Activated CD4-positive, alpha-beta T cell treated with anti-CD3 and anti-CD28 coated beads, Interleukin-2, amount 10 ng/mL, durations not matched to agents 7 days and 5 days (primary cell): ENCODE measurements around the gene DIDO1. TPM values are rescaled to one million over a fixed set of nuclear protein-coding genes. Genes with fewer than 3 reads are reported as not detected.
"Not testable (repeated sequence)": the region's sequence is repeated elsewhere in the genome, so short reads cannot be mapped to it uniquely, and the experiment has no call there.

Experiments used
- CTCF ChIA-PET: fragments of 350-600 bp; sonication (Branson Sonifier 250); formaldehyde crosslinking; loops from one replicate; lab custom pipeline; 2021; ENCODE audit warnings: antibody characterized with exemption; lab: Charles Lee
- POLR2A ChIA-PET: fragments of 350-600 bp; sonication (Branson Sonifier 250); formaldehyde crosslinking; loops from one replicate; lab custom pipeline; 2021; ENCODE audit warnings: antibody characterized with exemption; lab: Charles Lee
- DNase-seq: peaks from one replicate; pipeline ENCODE4 v3.0.0-alpha.2; 2020
- H3K27ac Mint-ChIP-seq: one replicate; pipeline ENCODE4 v1.8.0; 2021; ENCODE audit warnings: mild to moderate bottlenecking, moderate library complexity, mixed read lengths
- H3K27me3 Mint-ChIP-seq: one replicate; pipeline ENCODE4 v1.8.0; 2021; ENCODE audit warnings: mixed read lengths
- H3K36me3 Mint-ChIP-seq: one replicate; pipeline ENCODE4 v1.8.0; 2021; ENCODE audit warnings: low read depth, mixed read lengths
- H3K4me1 Mint-ChIP-seq: one replicate; pipeline ENCODE4 v1.8.0; 2021; ENCODE audit warnings: mixed read lengths
- H3K4me3 Mint-ChIP-seq: one replicate; pipeline ENCODE4 v1.8.0; 2021; ENCODE audit warnings: mild to moderate bottlenecking, moderate library complexity, mixed read lengths
- H3K9me3 Mint-ChIP-seq: one replicate; pipeline ENCODE4 v1.8.0; 2021; ENCODE audit warnings: mixed read lengths
- total RNA-seq, 2 experiments: library from RNA; stranded (reverse); gene quantifications; one replicate each; pipeline ENCODE4 v1.2.3, GENCODE V29; 2021

DIDO1 gene
- total RNA-seq, 2 experiments from 2014 or later: 78.3 to 79.4 TPM

- peaks cover 64% of the 10 kb centered on the region for H3K4me1 Mint-ChIP-seq
- peak overlapping the region; percentile 92 for H3K27ac Mint-ChIP-seq
- DNase-seq: no peak
- ChIA-PET POLR2A (interaction anchor here (1.1 kb wide), 1 partner anchor 11 kb away, joined by 4 read pairs; the partner anchor contains the start of gene GID8), CTCF (interaction anchor here (0.6 to 4.2 kb wide), 7 partner anchors 8 to 666 kb away, joined by 3 to 26 read pairs (median 4); no protein-coding TSS in a partner anchor)
- peak overlapping the region; percentile 94 for H3K4me3 Mint-ChIP-seq
- H3K36me3 Mint-ChIP-seq: peaks cover 14% of the 10 kb centered on the region
- H3K9me3 Mint-ChIP-seq: no peaks in the 10 kb centered on the region
- H3K27me3 Mint-ChIP-seq: no peaks in the 10 kb centered on the region
These were observed 912 bp upstream of the DIDO1 start for GRCh38 chr20:62927128-62927705.

GRCh38 chr20:62925420-62926228 is 681 bp downstream of the DIDO1 start:
- Mint-ChIP-seq H3K9me3 (no peaks in the 10 kb centered on the region), H3K4me1 (peaks cover 70% of the 10 kb centered on the region), H3K27me3 (no peaks in the 10 kb centered on the region)

DNA sequence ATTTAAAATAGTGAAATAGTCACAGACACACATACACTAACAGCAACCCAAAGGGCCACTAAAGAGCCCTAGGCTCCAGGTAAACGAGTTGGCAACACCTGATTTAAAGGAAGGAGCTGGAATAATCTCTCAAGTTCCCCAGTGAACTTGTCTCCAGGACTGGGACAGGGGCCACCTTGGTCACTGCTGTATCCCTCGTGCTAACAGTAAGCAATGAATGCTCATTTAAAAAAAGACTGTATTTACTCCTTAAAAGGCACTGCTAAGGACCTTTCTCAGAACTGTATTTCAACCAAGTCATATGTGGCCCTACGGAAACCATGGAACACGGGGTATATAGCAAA is 1.3 kb downstream of the DIDO1 start:
- DNase-seq: no peak
- H3K4me1 Mint-ChIP-seq: peaks cover 70% of the 10 kb centered on the region

More at GRCh38 chr20:62925420-62926228, 681 bp downstream of the DIDO1 start:
- peak; percentile 49 for DNase-seq
- H3K27ac Mint-ChIP-seq: peak overlapping the region; percentile 85
- ChIA-PET CTCF (interaction anchor here (1.5 to 4.2 kb wide), 3 partner anchors 10 to 20 kb away, joined by 3 to 26 read pairs (median 4); partner anchors contain the start of gene GID8), POLR2A (interaction anchor here (0.5 to 0.6 kb wide), 2 partner anchors 9 to 11 kb away, joined by 3 read pairs; no protein-coding TSS in a partner anchor)
- peaks cover 14% of the 10 kb centered on the region for H3K36me3 Mint-ChIP-seq
- peak overlapping the region; percentile 82 for H3K4me3 Mint-ChIP-seq

GRCh38 chr20:62924442-62925075 is 1.7 kb downstream of the DIDO1 start:
- CTCF ChIA-PET: interaction anchor here (1.0 to 4.2 kb wide), 4 partner anchors 8 to 25 kb away, joined by 3 to 26 read pairs (median 3); no protein-coding TSS in a partner anchor

More for the DNA sequence above, 1.3 kb downstream of the DIDO1 start:
- Mint-ChIP-seq H3K4me3 (peak overlapping the region; percentile 82), H3K27ac (peak overlapping the region; percentile 85), H3K36me3 (peaks cover 14% of the 10 kb centered on the region), H3K27me3 (no peaks in the 10 kb centered on the region), H3K9me3 (no peaks in the 10 kb centered on the region)
- ChIA-PET CTCF (interaction anchor here (1.0 to 4.2 kb wide), 5 partner anchors 9 to 25 kb away, joined by 3 to 26 read pairs (median 3); partner anchors contain the start of gene GID8), POLR2A (interaction anchor here (0.5 kb wide), 1 partner anchor 9 kb away, joined by 3 read pairs; no protein-coding TSS in a partner anchor)

GRCh38 chr20:62923669-62924441 is 2.5 kb downstream of the DIDO1 start:
- peak overlapping the region; percentile 82 for H3K4me3 Mint-ChIP-seq
- H3K4me1 Mint-ChIP-seq: peaks cover 74% of the 10 kb centered on the region
- peak overlapping the region; percentile 85 for H3K27ac Mint-ChIP-seq
- H3K9me3 Mint-ChIP-seq: no peaks in the 10 kb centered on the region
- peaks cover 17% of the 10 kb centered on the region for H3K36me3 Mint-ChIP-seq
- CTCF ChIA-PET: interaction anchor here (1.0 to 4.2 kb wide), 4 partner anchors 8 to 26 kb away, joined by 3 to 26 read pairs (median 3); no protein-coding TSS in a partner anchor
- no peaks in the 10 kb centered on the region for H3K27me3 Mint-ChIP-seq
- POLR2A ChIA-PET: no interaction called here
- no peak for DNase-seq

More at GRCh38 chr20:62924442-62925075, 1.7 kb downstream of the DIDO1 start:
- H3K4me1 Mint-ChIP-seq: peaks cover 70% of the 10 kb centered on the region
- no peaks in the 10 kb centered on the region for H3K9me3 Mint-ChIP-seq
- H3K4me3 Mint-ChIP-seq: peak overlapping the region; percentile 82
- DNase-seq: peak; percentile 35
- H3K27ac Mint-ChIP-seq: peak overlapping the region; percentile 85
- POLR2A ChIA-PET: no interaction called here
- peaks cover 17% of the 10 kb centered on the region for H3K36me3 Mint-ChIP-seq
- H3K27me3 Mint-ChIP-seq: no peaks in the 10 kb centered on the region

DNA sequence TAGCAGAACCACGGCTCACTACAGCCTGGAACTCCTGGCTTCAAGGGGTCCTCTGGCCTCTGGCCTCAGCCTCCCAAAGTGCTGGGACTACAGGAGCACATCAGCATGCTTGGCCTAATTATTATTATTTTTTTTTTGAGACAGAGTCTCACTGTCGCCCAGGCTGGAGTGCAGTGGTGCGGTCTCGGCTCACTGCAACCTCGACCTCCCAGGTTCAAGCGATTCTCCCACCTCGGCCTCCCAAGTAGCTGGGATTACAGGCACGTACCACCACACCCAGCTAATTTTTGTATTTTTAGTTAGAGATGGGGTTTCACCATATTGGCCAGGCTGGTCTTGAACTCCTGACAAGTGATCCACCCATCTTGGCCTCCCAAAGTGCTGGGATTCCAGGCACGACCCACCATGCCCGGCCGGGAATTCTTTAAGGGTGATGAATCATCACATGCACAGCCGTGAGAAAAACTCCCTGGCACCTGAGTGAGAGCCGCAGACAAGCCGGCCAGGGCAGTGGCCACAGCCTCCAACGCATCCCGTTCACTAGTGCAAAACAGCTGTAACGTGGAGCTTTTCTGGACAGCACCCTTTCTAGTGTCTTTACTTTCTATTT is 3.1 kb downstream of the DIDO1 start:
- peak overlapping the region; percentile 93 for H3K27ac Mint-ChIP-seq
- H3K4me1 Mint-ChIP-seq: peaks cover 76% of the 10 kb centered on the region
- not testable (repeated sequence) for H3K9me3 Mint-ChIP-seq, DNase-seq, H3K27me3 Mint-ChIP-seq
- POLR2A ChIA-PET: interaction anchor here (1.5 kb wide), 1 partner anchor 12 kb away, joined by 4 read pairs; no protein-coding TSS in a partner anchor
- peaks cover 17% of the 10 kb centered on the region for H3K36me3 Mint-ChIP-seq
- peak overlapping the region; percentile 82 for H3K4me3 Mint-ChIP-seq
- CTCF ChIA-PET: interaction anchor here (1.3 kb wide), 1 partner anchor 16 kb away, joined by 3 read pairs; no protein-coding TSS in a partner anchor

GRCh38 chr20:62922451-62922921 is 3.8 kb downstream of the DIDO1 start:
- POLR2A ChIA-PET: interaction anchor here (0.6 to 1.5 kb wide), 2 partner anchors 12 to 19 kb away, joined by 3 to 4 read pairs; no protein-coding TSS in a partner anchor
- H3K27ac Mint-ChIP-seq: peak overlapping the region; percentile 93
- CTCF ChIA-PET: no interaction called here
- no peaks in the 10 kb centered on the region for H3K9me3 Mint-ChIP-seq
- H3K27me3 Mint-ChIP-seq: no peaks in the 10 kb centered on the region
- H3K4me3 Mint-ChIP-seq: peak overlapping the region; percentile 68
- peak; percentile 72 for DNase-seq
- H3K4me1 Mint-ChIP-seq: peaks cover 77% of the 10 kb centered on the region
- H3K36me3 Mint-ChIP-seq: peaks cover 17% of the 10 kb centered on the region

- POLR2A ChIA-PET: interaction anchor here (0.6 kb wide), 1 partner anchor 706 kb away, joined by 4 read pairs; no protein-coding TSS in a partner anchor
- peak overlapping the region; percentile 67 for H3K4me3 Mint-ChIP-seq
- peak; percentile 76 for DNase-seq
- H3K36me3 Mint-ChIP-seq: peaks cover 25% of the 10 kb centered on the region
- peak overlapping the region; percentile 85 for H3K27ac Mint-ChIP-seq
- H3K9me3 Mint-ChIP-seq: no peaks in the 10 kb centered on the region
- no peaks in the 10 kb centered on the region for H3K27me3 Mint-ChIP-seq
- CTCF ChIA-PET: interaction anchor here (0.8 to 3.7 kb wide), 9 partner anchors 9 to 84 kb away, joined by 3 to 24 read pairs (median 4); partner anchors contain the start of genes GID8 and TCFL5
- peaks cover 79% of the 10 kb centered on the region for H3K4me1 Mint-ChIP-seq
These were observed 5.1 kb downstream of the DIDO1 start for GRCh38 chr20:62921119-62921687.

- ChIA-PET POLR2A (no interaction called here), CTCF (interaction anchor here (0.7 to 3.7 kb wide), 9 partner anchors 8 to 85 kb away, joined by 3 to 24 read pairs (median 4); partner anchors contain the start of genes GID8 and TCFL5)
- Mint-ChIP-seq H3K9me3 (no peaks in the 10 kb centered on the region), H3K27me3 (no peaks in the 10 kb centered on the region), H3K36me3 (peaks cover 19% of the 10 kb centered on the region), H3K4me1 (peaks cover 88% of the 10 kb centered on the region), H3K4me3 (peak overlapping the region; percentile 77), H3K27ac (peak overlapping the region; percentile 90)
- DNase-seq: no peak
These were observed 6.2 kb downstream of the DIDO1 start for GRCh38 chr20:62920039-62920645.

DNA sequence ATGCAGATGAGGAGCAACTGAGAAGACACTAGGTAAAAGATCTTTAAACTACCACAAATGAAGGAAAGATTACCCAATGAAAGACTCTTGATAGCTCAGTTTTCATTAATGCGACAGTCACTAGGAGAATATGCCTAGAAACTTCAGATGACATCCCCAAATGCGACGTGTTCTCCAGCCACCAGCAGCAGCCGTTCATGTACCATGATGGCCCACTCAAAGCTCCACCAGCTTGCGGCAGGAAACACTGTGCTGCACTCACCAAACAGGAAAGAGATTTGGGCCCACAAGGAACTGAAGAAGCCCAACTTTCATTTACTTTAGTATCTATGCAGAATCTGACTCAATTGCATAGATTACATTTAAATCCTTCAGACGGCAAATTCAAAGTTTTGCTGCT is 7.5 kb downstream of the DIDO1 start:
- ChIA-PET POLR2A (interaction anchor here (1.0 to 1.4 kb wide), 2 partner anchors 19 to 24 kb away, joined by 3 to 4 read pairs; partner anchors contain the start of gene GID8), CTCF (interaction anchor here (1.0 to 3.7 kb wide), 7 partner anchors 8 to 90 kb away, joined by 3 to 24 read pairs (median 4); partner anchors contain the start of gene GID8)
- Mint-ChIP-seq H3K4me1 (peaks cover 86% of the 10 kb centered on the region), H3K36me3 (peaks cover 22% of the 10 kb centered on the region), H3K9me3 (no peaks in the 10 kb centered on the region), H3K27ac (peak overlapping the region; percentile 90), H3K27me3 (no peaks in the 10 kb centered on the region), H3K4me3 (peak overlapping the region; percentile 77)
- peak; percentile 72 for DNase-seq
